RWPE2 (cell line): ENCODE results near the gene FCER2.

Experiments used
- ATAC-seq: fragments of 200-7000 bp; cut with Tn5 transposase; 3 replicates; pipeline ENCODE4 v1.9.1; 2021; ENCODE audit warnings: low read depth
- DNase-seq: peaks from one replicate; pipeline ENCODE4 v3.0.0-alpha.2; 2020; ENCODE audit warnings: low spot score
- H3K27ac ChIP-seq: fragments of 450-650 bp; 2 replicates; pipeline ENCODE4 v1.5.1; 2017; ENCODE audit warnings: mild to moderate bottlenecking; ENCODE audit not compliant: poor library complexity, severe bottlenecking
- H3K27me3 ChIP-seq: fragments of 250-450 bp; sonication (Bioruptor Pico); 2 replicates; pipeline ENCODE4 v1.5.1; 2021; ENCODE audit warnings: mild to moderate bottlenecking, moderate library complexity; ENCODE audit not compliant: insufficient read depth, poor library complexity, severe bottlenecking
- H3K36me3 ChIP-seq: fragments of 250-450 bp; sonication (Bioruptor Pico); 2 replicates; pipeline ENCODE4 v1.5.1; 2020; ENCODE audit warnings: low read depth, mild to moderate bottlenecking, moderate library complexity
- H3K4me1 ChIP-seq: fragments of 250-450 bp; sonication (Bioruptor Pico); 2 replicates; pipeline ENCODE4 v1.5.1; 2021; ENCODE audit warnings: mild to moderate bottlenecking, moderate library complexity; ENCODE audit not compliant: insufficient read depth, poor library complexity, severe bottlenecking
- H3K4me3 ChIP-seq: fragments of 250-450 bp; sonication (Bioruptor Pico); 2 replicates; pipeline ENCODE4 v1.5.1; 2021; ENCODE audit warnings: mild to moderate bottlenecking, moderate library complexity; ENCODE audit not compliant: severe bottlenecking
- H3K9me3 ChIP-seq: fragments of 250-450 bp; sonication (Bioruptor Pico); 2 replicates; pipeline ENCODE4 v1.5.1; 2021; ENCODE audit warnings: mild to moderate bottlenecking, moderate library complexity; ENCODE audit not compliant: severe bottlenecking
- CTCF ChIP-seq: fragments of 450-650 bp; IDR thresholded peaks from one replicate; pipeline ENCODE4 v1.5.1; 2017; ENCODE audit warnings: mild to moderate bottlenecking, moderate library complexity; ENCODE audit not compliant: poor library complexity, severe bottlenecking

FCER2 gene

GRCh38 chr19:7704280-7705060 lies 2.5 kb upstream of the FCER2 start:
- H3K4me1 ChIP-seq: no peaks in the 10 kb centered on the region
- no peaks in the 10 kb centered on the region for H3K36me3 ChIP-seq
- H3K27me3 ChIP-seq: no peaks in the 10 kb centered on the region
- H3K9me3 ChIP-seq: no peaks in the 10 kb centered on the region
- H3K4me3 ChIP-seq: no peak overlapping the region
- no peak for DNase-seq
- no peak for ATAC-seq
- no peak overlapping the region for H3K27ac ChIP-seq
- TF ChIP-seq CTCF: no peak

- Histone ChIP-seq H3K9me3 (no peaks in the 10 kb centered on the region), H3K4me3 (no peak overlapping the region), H3K4me1 (no peaks in the 10 kb centered on the region), H3K27ac (no peak overlapping the region), H3K27me3 (no peaks in the 10 kb centered on the region), H3K36me3 (no peaks in the 10 kb centered on the region)
- no peak for DNase-seq
- no peak for TF ChIP-seq CTCF
- no peak for ATAC-seq
Observed at GRCh38 chr19:7703332-7703731, 1.4 kb upstream of the FCER2 start.

- no peaks in the 10 kb centered on the region for H3K9me3 ChIP-seq
- TF ChIP-seq CTCF: no peak
- H3K27me3 ChIP-seq: no peaks in the 10 kb centered on the region
- no peaks in the 10 kb centered on the region for H3K36me3 ChIP-seq
- ATAC-seq (no peak), DNase-seq (no peak)
- no peak overlapping the region for H3K4me3 ChIP-seq
- H3K27ac ChIP-seq: no peak overlapping the region
- H3K4me1 ChIP-seq: no peaks in the 10 kb centered on the region
Observed at GRCh38 chr19:7701049-7701653, 780 bp downstream of the FCER2 start.

- no peak overlapping the region for H3K27ac ChIP-seq
- no peaks in the 10 kb centered on the region for H3K27me3 ChIP-seq
- H3K4me1 ChIP-seq: no peaks in the 10 kb centered on the region
- ATAC-seq: no peak
- no peaks in the 10 kb centered on the region for H3K9me3 ChIP-seq
- no peak for DNase-seq
- H3K4me3 ChIP-seq: no peak overlapping the region
- no peak for TF ChIP-seq CTCF
- no peaks in the 10 kb centered on the region for H3K36me3 ChIP-seq
Observed at GRCh38 chr19:7699417-7700401, 2.2 kb downstream of the FCER2 start.
